HepG2 (cell line): ENCODE data around the gene MTIF2. TPM values are rescaled to one million over a fixed set of nuclear protein-coding genes. Genes with fewer than 3 reads are reported as not detected.

Experiments used
- CENPX ChIP-seq: sonication (generic); formaldehyde crosslinking; IDR thresholded peaks from 2 replicates; pipeline ENCODE4 v1.9.0; 2021; ENCODE audit warnings: mild to moderate bottlenecking, missing genetic modification reagents, moderate library complexity
- FOXA1 ChIP-seq, 2 experiments: fragments of 450-650 bp in 1 of 2; sonication (generic) in 1 of 2; formaldehyde crosslinking in 1 of 2; IDR thresholded peaks; 2 replicates each; pipeline versions ENCODE4 v1.4.0 to v1.6.1; 2016 to 2020; ENCODE audit warnings: missing genetic modification reagents in 1 of 2
- GTF2F1 ChIP-seq: fragments of 150-350 bp; IDR thresholded peaks from 2 replicates; pipeline ENCODE4 v1.6.1; 2014; ENCODE audit warnings: low read length
- LCORL ChIP-seq, 2 experiments: fragments of 450-650 bp in 1 of 2; sonication (generic) in 1 of 2; formaldehyde crosslinking in 1 of 2; IDR thresholded peaks; 2 replicates each; pipeline versions ENCODE4 v1.5.0 to v1.6.1; 2017 to 2020; ENCODE audit warnings: antibody characterized with exemption in 1 of 2, missing genetic modification reagents in 1 of 2
- MEIS1 ChIP-seq: sonication (generic); formaldehyde crosslinking; IDR thresholded peaks from 2 replicates; pipeline ENCODE4 v1.9.0; 2021; ENCODE audit warnings: mild to moderate bottlenecking, missing genetic modification reagents, moderate library complexity, borderline replicate concordance
- POLR2AphosphoS2 ChIP-seq: IDR thresholded peaks from 2 replicates; pipeline ENCODE4 v1.6.1; 2011; ENCODE audit warnings: low read depth, low read length, improper control_type of control experiment
- POLR2AphosphoS5 ChIP-seq: IDR thresholded peaks from 2 replicates; pipeline ENCODE4 v1.6.1; 2012; ENCODE audit warnings: low read depth, low read length
- RAD21 ChIP-seq: fragments of 450-650 bp; formaldehyde crosslinking; IDR thresholded peaks from 2 replicates; pipeline ENCODE4 v1.5.0; 2020; ENCODE audit warnings: mild to moderate bottlenecking
- ZC3H13 ChIP-seq: sonication (generic); formaldehyde crosslinking; IDR thresholded peaks from 2 replicates; pipeline ENCODE4 v1.8.1; 2023; ENCODE audit warnings: mild to moderate bottlenecking, missing genetic modification reagents, moderate library complexity
- ZMAT3 ChIP-seq: sonication (generic); formaldehyde crosslinking; conservative IDR thresholded peaks from 2 replicates; pipeline ENCODE4 v1.7.0; 2021; ENCODE audit warnings: missing genetic modification reagents
- ZMYM3 ChIP-seq: sonication (generic); formaldehyde crosslinking; IDR thresholded peaks from 2 replicates; pipeline ENCODE4 v1.5.1; 2020; ENCODE audit warnings: mild to moderate bottlenecking, missing genetic modification reagents
- ZNF292 ChIP-seq: sonication (generic); formaldehyde crosslinking; IDR thresholded peaks from 2 replicates; pipeline ENCODE4 v1.8.1; 2022; ENCODE audit warnings: mild to moderate bottlenecking, low read depth, missing genetic modification reagents, borderline replicate concordance
- ZNF556 ChIP-seq: sonication (generic); formaldehyde crosslinking; IDR thresholded peaks from 2 replicates; pipeline ENCODE4 v1.4.0; 2020; ENCODE audit warnings: mild to moderate bottlenecking, missing genetic modification reagents, borderline replicate concordance
- ZNF569 ChIP-seq: sonication (generic); formaldehyde crosslinking; IDR thresholded peaks from 2 replicates; pipeline ENCODE4 v1.5.0; 2020; ENCODE audit warnings: mild to moderate bottlenecking, missing genetic modification reagents, moderate library complexity, borderline replicate concordance
- ZNF614 ChIP-seq: IDR thresholded peaks from 2 replicates; pipeline ENCODE4 v1.6.1; 2018; ENCODE audit warnings: missing biosample characterization, missing genetic modification reagents, inconsistent platforms, borderline replicate concordance
- ZNF660 ChIP-seq: sonication (generic); formaldehyde crosslinking; IDR thresholded peaks from 2 replicates; pipeline ENCODE4 v1.5.1; 2020; ENCODE audit warnings: mild to moderate bottlenecking, low read depth, missing genetic modification reagents, borderline replicate concordance
- polyA plus RNA-seq, 8 experiments: library from polyadenylated mRNA; depleted of rRNA in 3 of 8; stranded (reverse) in 7 of 8; unstranded in 1 of 8; fragments of >200 nt; fragmentation: Illumina TruSeq in 4 of 8; extraction: Trizol in 4 of 8; gene quantifications; 2 replicates each; pipeline versions ENCODE4 v1.2.1 to v1.2.3, GENCODE V29; 2011 to 2016; ENCODE audit warnings: low read depth in 4 of 8, missing spikeins in 1 of 8, mixed read lengths in 1 of 8; ENCODE audit not compliant: insufficient read depth in 1 of 8
- total RNA-seq, 5 experiments: library from RNA; depleted of rRNA; stranded (reverse); fragments of >200 nt; fragmentation: Illumina TruSeq; extraction: Trizol; gene quantifications; 2 replicates each; pipeline ENCODE4 v1.2.3, GENCODE V29; 2016; ENCODE audit warnings: low read depth in 1 of 5
- TF ChIP-seq, protein P1 (sequence below): sonication (generic); formaldehyde crosslinking; IDR thresholded peaks from 2 replicates; pipeline ENCODE4 v1.4.0; 2020; ENCODE audit warnings: missing genetic modification reagents, borderline replicate concordance
- TF ChIP-seq, protein P2 (sequence below): sonication (generic); formaldehyde crosslinking; IDR thresholded peaks from 2 replicates; pipeline ENCODE4 v1.4.0; 2020; ENCODE audit warnings: mild to moderate bottlenecking, missing genetic modification reagents
- TF ChIP-seq, protein P3 (sequence below): sonication (generic); formaldehyde crosslinking; IDR thresholded peaks from 2 replicates; pipeline ENCODE4 v1.4.0; 2020; ENCODE audit warnings: low read depth, missing genetic modification reagents
- TF ChIP-seq, protein P4 (sequence below): sonication (generic); formaldehyde crosslinking; IDR thresholded peaks from 2 replicates; pipeline ENCODE4 v1.5.0; 2020; ENCODE audit warnings: mild to moderate bottlenecking, low read depth, missing genetic modification reagents, borderline replicate concordance

MTIF2 gene
- total and polyA plus RNA-seq, 2 of the 13 experiments (the other 11 are each of a cell fraction or from before 2014, with no cell fraction given) = 32.1 to 92.1 TPM

DNA sequence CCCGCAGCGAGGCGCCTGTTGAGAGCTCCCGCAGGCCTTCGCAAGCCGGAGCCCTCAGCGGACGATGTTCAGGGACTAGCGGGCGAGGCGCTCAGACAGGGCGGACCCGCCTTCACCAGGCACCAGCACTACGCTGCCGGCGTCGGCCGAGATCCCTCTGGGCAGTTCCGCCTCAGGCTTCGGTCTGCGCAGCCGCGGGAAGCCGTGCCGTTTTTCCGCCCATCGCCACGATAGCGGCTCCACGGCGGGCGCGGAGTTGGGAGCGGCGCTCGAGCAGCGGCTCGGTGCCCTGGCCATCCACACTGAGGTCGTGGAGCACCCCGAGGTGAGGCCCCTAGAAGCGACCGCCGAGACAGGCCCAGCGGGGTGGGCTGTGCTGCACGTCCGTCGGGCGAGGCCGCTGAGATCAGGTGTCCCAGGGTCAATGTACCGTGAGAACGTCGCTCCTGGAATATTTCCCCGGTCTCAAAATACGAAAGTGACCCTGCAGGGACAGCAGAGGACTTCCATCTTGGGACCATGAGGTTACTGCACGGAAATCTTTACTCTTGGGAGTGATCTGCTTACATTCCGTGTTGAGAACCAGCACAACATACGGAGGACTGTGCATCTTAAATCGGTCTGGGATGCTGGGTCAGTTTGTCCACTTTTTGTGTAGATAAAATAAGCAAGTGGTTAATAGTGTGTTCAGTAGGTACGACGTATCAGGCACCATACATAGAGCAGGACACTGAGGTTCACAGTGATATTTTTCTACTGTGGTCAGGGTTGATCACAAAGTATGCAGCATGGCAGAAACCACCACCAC is 13.3 kb upstream of the MTIF2 start (continued):
- no peak for TF ChIP-seq ZNF660 (CRISPR knock-in tag)
- TF ChIP-seq, protein P1, sequence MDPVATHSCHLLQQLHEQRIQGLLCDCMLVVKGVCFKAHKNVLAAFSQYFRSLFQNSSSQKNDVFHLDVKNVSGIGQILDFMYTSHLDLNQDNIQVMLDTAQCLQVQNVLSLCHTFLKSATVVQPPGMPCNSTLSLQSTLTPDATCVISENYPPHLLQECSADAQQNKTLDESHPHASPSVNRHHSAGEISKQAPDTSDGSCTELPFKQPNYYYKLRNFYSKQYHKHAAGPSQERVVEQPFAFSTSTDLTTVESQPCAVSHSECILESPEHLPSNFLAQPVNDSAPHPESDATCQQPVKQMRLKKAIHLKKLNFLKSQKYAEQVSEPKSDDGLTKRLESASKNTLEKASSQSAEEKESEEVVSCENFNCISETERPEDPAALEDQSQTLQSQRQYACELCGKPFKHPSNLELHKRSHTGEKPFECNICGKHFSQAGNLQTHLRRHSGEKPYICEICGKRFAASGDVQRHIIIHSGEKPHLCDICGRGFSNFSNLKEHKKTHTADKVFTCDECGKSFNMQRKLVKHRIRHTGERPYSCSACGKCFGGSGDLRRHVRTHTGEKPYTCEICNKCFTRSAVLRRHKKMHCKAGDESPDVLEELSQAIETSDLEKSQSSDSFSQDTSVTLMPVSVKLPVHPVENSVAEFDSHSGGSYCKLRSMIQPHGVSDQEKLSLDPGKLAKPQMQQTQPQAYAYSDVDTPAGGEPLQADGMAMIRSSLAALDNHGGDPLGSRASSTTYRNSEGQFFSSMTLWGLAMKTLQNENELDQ (CRISPR knock-in tag) = peak; percentile 84; the same call in 1 of the 2 replicates
- TF ChIP-seq POLR2AphosphoS2 = no peak
- peak; percentile 88 for TF ChIP-seq ZNF614 (CRISPR knock-in tag)
- TF ChIP-seq FOXA1 (IDR thresholded peaks at IDR 0.05) = no peak
- TF ChIP-seq FOXA1 (CRISPR knock-in tag; IDR thresholded peaks at IDR 0.05) = peak; percentile 63
- peak; percentile 85; the same call in 1 of the 2 replicates for TF ChIP-seq ZNF556 (CRISPR knock-in tag)
- no peak for TF ChIP-seq LCORL (IDR thresholded peaks at IDR 0.05)
- TF ChIP-seq LCORL (CRISPR knock-in tag; IDR thresholded peaks at IDR 0.05) = peak; percentile 76; the same call in 1 of the 2 replicates
- no peak for TF ChIP-seq CENPX
- TF ChIP-seq, protein P2, sequence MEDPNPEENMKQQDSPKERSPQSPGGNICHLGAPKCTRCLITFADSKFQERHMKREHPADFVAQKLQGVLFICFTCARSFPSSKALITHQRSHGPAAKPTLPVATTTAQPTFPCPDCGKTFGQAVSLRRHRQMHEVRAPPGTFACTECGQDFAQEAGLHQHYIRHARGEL (CRISPR knock-in tag) = 0 out of 2 replicates have a peak, but pooled peaks have one; percentile 68
- TF ChIP-seq ZMAT3 = peak; percentile 85
- peak; percentile 96 for TF ChIP-seq POLR2AphosphoS5
- TF ChIP-seq ZMYM3 (CRISPR knock-in tag) = peak; percentile 90
- TF ChIP-seq, protein P3, sequence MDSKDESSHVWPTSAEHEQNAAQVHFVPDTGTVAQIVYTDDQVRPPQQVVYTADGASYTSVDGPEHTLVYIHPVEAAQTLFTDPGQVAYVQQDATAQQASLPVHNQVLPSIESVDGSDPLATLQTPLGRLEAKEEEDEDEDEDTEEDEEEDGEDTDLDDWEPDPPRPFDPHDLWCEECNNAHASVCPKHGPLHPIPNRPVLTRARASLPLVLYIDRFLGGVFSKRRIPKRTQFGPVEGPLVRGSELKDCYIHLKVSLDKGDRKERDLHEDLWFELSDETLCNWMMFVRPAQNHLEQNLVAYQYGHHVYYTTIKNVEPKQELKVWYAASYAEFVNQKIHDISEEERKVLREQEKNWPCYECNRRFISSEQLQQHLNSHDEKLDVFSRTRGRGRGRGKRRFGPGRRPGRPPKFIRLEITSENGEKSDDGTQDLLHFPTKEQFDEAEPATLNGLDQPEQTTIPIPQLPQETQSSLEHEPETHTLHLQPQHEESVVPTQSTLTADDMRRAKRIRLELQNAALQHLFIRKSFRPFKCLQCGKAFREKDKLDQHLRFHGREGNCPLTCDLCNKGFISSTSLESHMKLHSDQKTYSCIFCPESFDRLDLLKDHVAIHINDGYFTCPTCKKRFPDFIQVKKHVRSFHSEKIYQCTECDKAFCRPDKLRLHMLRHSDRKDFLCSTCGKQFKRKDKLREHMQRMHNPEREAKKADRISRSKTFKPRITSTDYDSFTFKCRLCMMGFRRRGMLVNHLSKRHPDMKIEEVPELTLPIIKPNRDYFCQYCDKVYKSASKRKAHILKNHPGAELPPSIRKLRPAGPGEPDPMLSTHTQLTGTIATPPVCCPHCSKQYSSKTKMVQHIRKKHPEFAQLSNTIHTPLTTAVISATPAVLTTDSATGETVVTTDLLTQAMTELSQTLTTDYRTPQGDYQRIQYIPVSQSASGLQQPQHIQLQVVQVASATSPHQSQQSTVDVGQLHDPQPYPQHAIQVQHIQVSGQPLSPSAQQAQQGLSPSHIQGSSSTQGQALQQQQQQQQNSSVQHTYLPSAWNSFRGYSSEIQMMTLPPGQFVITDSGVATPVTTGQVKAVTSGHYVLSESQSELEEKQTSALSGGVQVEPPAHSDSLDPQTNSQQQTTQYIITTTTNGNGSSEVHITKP (CRISPR knock-in tag) = no peak
- no peak for TF ChIP-seq GTF2F1
- TF ChIP-seq MEIS1 (CRISPR knock-in tag) = peak; percentile 76; the same call in 1 of the 2 replicates
- TF ChIP-seq ZNF569 = no peak
- TF ChIP-seq ZNF292 (CRISPR knock-in tag) = peak; percentile 80
- peak; percentile 97 for TF ChIP-seq ZC3H13
- peak; percentile 70 for TF ChIP-seq RAD21 (CRISPR knock-in tag)
- TF ChIP-seq, protein P4, sequence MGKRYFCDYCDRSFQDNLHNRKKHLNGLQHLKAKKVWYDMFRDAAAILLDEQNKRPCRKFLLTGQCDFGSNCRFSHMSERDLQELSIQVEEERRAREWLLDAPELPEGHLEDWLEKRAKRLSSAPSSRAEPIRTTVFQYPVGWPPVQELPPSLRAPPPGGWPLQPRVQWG (CRISPR knock-in tag) = no peak
